Heart left ventricle (tissue), 13 donors: ENCODE data around the gene MB21D2.

Experiments used
- POLR2A ChIP-seq, 2 donors: fragments of 450-650 bp; IDR thresholded peaks; one replicate each; pipeline ENCODE4 v1.6.1; 2017; ENCODE audit warnings: antibody characterized with exemption in 2 of 2, mild to moderate bottlenecking in 2 of 2, moderate library complexity in 2 of 2
- TF ChIP-seq, protein P1 (sequence below), 12 donors: fragments of 200-600 bp; sonication (generic) in 4 of 12; IDR thresholded peaks; one replicate each; pipeline versions ENCODE4 v1.5.0 to v1.8.0; 2018 to 2022; ENCODE audit warnings: antibody characterized with exemption in 12 of 12, mild to moderate bottlenecking in 5 of 12
- donor health status: ischemic (EF 13 %, LVEDD 7.1; RV severe dilation, severe dysfunction).
- donor health status: DM: no; HTN: yes; CAD: no.
- donor health status: DM: no; HTN: no; CAD: no.
- donor health status: ischemic (EF 25% LVEDD 6.9; RV normal size, moderate dysfunction).
- donor health status: ischemic (EF 25% LVEDD 5.7; RV mildly dilated, moderate dysfunction).
- donor health status: ischemic (EF 35%, LVEDD 5.7; RV mildly dilated, moderate dysfunction).
- donor health status: nonischemic (EF 11% LVEDD 7.7; RV severe dilation, severe dysfunction).
- donor health status: DM: yes; HTN: yes; CAD: no.
- donor health status: PGD.
- donor health status: ischemic (EF 29% LVEDD 5.4; RV normal size, mild dysfunction).
- donor health status: nonischemic (EF 23%, LVEDD 6.1; RV moderate dilation, normal function).

DNA sequence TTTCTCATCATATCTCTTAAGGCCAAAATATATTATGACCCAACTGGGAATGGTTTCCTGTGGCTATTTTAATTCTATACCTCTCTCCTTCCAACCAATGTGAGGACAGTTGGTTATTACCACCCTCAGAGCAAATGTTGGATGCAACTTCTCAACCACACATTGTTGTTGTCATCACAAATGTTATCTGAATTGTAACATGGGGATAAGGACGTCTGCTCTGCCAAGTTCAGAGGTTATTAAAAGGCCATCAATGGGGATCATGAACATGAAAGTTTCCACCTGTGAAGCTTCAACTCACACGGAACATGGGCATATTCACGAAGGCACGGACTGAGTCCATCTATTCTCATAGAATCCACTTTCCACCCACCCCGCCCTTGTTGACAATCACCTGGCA is 46.8 kb downstream of the MB21D2 start:
- TF ChIP-seq POLR2A (IDR thresholded peaks at IDR 0.05): no peak
- TF ChIP-seq, protein P1, sequence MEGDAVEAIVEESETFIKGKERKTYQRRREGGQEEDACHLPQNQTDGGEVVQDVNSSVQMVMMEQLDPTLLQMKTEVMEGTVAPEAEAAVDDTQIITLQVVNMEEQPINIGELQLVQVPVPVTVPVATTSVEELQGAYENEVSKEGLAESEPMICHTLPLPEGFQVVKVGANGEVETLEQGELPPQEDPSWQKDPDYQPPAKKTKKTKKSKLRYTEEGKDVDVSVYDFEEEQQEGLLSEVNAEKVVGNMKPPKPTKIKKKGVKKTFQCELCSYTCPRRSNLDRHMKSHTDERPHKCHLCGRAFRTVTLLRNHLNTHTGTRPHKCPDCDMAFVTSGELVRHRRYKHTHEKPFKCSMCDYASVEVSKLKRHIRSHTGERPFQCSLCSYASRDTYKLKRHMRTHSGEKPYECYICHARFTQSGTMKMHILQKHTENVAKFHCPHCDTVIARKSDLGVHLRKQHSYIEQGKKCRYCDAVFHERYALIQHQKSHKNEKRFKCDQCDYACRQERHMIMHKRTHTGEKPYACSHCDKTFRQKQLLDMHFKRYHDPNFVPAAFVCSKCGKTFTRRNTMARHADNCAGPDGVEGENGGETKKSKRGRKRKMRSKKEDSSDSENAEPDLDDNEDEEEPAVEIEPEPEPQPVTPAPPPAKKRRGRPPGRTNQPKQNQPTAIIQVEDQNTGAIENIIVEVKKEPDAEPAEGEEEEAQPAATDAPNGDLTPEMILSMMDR (IDR thresholded peaks at IDR 0.05): no peak
